ENCODE measurements around the gene ADGRG6. TPM values are rescaled to one million over a fixed set of nuclear protein-coding genes. Genes with fewer than 3 reads are reported as not detected.

The ADGRG6 gene
- total RNA-seq, 2 donors from 2014 or later: 17.0 to 17.9 TPM

DNA sequence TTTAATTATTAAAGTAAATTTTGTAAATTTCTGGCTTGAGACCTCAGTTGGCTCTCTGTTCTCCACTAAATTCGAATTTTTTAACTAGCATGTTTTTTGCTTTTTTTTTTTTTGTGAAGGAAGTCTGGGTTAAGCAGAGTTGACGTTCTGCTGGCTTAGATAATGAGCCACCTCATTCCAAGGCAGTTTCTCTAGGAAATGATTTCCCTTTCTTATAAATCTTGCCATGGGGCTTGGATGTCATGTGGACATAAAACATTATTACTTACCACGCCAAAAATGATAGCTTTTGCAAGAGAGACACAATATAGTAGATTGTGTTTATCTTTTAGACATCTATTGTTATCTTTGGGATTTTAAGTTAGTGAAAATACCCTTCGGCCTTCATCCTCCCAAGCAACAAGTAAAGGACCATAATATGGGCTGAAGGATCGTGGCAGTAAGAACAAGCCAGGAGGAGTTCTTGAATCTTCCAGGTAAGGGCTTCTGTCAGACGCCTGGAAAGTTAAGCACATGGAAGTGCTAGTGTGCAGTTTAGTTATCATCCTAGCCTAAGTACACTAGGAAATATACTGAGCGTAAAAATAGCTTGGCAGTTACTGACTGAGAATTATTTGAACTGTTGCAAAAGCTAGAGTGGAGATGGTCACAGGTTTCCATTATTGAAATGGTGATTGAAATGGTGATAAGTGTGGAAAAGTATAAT lies 30.7 kb downstream of the ADGRG6 start:
- H3K4me3 ChIP-seq: no peak overlapping the region
- intact Hi-C loops (cut with DNase I): no loop called here
- H3K36me3 ChIP-seq: no peaks in the 10 kb centered on the region
- TF ChIP-seq, protein P1, sequence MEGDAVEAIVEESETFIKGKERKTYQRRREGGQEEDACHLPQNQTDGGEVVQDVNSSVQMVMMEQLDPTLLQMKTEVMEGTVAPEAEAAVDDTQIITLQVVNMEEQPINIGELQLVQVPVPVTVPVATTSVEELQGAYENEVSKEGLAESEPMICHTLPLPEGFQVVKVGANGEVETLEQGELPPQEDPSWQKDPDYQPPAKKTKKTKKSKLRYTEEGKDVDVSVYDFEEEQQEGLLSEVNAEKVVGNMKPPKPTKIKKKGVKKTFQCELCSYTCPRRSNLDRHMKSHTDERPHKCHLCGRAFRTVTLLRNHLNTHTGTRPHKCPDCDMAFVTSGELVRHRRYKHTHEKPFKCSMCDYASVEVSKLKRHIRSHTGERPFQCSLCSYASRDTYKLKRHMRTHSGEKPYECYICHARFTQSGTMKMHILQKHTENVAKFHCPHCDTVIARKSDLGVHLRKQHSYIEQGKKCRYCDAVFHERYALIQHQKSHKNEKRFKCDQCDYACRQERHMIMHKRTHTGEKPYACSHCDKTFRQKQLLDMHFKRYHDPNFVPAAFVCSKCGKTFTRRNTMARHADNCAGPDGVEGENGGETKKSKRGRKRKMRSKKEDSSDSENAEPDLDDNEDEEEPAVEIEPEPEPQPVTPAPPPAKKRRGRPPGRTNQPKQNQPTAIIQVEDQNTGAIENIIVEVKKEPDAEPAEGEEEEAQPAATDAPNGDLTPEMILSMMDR (IDR thresholded peaks at IDR 0.05): no peak
- no peak overlapping the region for H3K9ac ChIP-seq (ENCODE audit: low read depth in 2 of 2, low read length in 2 of 2)
- H3K9me3 ChIP-seq: no peaks in the 10 kb centered on the region
- no peaks in the 10 kb centered on the region for H3K4me1 ChIP-seq
- no peaks in the 10 kb centered on the region for H3K27me3 ChIP-seq
- no peak for DNase-seq
- H3K27ac ChIP-seq: no peak overlapping the region

DNA sequence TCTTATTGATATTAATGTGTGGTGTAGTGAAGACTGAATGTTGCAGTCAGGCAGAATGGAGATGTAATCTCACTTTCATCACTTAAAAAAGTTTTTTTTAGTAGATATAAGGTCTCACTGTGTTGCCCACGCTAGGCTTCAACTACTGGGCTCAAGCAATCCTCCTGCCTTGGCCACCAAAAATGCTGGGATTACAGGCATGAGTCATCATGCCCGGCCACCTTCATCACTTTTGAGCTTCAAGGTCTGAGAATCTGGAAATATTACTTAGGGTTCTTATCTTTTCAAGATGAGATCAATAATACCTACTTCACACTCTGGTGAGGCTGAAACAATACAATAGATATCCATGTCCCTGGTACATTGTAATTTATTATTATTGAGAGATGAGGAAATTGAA lies 31.6 kb downstream of the ADGRG6 start:
- Histone ChIP-seq H3K27ac (no peak overlapping the region), H3K4me1 (no peaks in the 10 kb centered on the region), H3K27me3 (no peaks in the 10 kb centered on the region), H3K9ac (ENCODE audit: low read depth in 2 of 2, low read length in 2 of 2) (no peak overlapping the region), H3K9me3 (no peaks in the 10 kb centered on the region), H3K4me3 (no peak overlapping the region), H3K36me3 (no peaks in the 10 kb centered on the region)
- DNase-seq: no peak
- TF ChIP-seq, protein P1 (IDR thresholded peaks at IDR 0.05): no peak
- intact Hi-C loops (cut with DNase I): no loop called here

DNA sequence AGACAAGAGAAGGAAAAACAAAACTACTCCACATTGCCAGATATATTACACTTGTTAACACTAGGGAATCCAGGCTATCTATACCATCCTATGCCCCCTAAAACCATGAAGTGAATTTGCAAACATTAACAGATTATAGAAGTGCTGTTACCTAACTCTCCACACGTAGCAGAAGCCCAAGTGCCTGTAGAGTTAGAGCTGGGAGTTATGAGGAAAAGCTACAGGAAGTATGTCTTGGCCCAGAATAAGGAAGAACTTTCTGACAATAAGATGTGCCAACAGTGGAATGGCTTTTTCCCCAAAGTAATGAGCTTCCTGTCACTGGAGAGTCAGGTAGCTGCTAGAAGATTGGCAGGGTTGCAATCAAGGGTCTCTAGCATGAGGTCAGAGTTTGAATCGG lies 32.5 kb downstream of the ADGRG6 start:
- TF ChIP-seq, protein P1 (IDR thresholded peaks at IDR 0.05): no peak
- no peak for DNase-seq
- Histone ChIP-seq H3K9me3 (no peaks in the 10 kb centered on the region), H3K4me3 (no peak overlapping the region), H3K4me1 (no peaks in the 10 kb centered on the region), H3K36me3 (no peaks in the 10 kb centered on the region), H3K9ac (ENCODE audit: low read depth in 2 of 2, low read length in 2 of 2) (no peak overlapping the region), H3K27me3 (no peaks in the 10 kb centered on the region), H3K27ac (no peak overlapping the region)
- intact Hi-C loops (cut with DNase I): no loop called here

DNA sequence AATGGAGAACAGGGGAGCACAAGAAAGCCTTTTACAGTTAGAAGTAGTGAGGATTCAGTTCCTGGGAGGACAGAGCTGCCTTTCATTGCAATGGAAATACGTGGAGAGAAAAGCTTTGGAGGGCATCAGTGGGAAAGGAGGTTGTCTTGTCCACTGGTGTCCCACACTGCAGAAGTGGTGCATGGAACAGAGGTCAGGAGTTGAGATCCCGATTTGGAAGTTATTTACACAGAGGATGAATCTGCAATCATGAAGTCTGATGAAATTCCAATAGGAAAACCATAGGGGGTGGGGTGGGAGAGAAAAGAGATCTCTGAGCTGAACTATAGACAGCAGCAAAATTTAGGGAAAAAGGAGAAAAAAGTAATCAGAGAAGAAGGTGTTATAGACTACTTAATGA lies 33.6 kb downstream of the ADGRG6 start:
- no peak overlapping the region for H3K27ac ChIP-seq
- no peaks in the 10 kb centered on the region for H3K4me1 ChIP-seq
- no peaks in the 10 kb centered on the region for H3K9me3 ChIP-seq
- TF ChIP-seq, protein P1 (IDR thresholded peaks at IDR 0.05): no peak
- H3K9ac ChIP-seq (ENCODE audit: low read depth in 2 of 2, low read length in 2 of 2): no peak overlapping the region
- intact Hi-C loops (cut with DNase I): no loop called here
- no peak for DNase-seq
- H3K4me3 ChIP-seq: no peak overlapping the region
- no peaks in the 10 kb centered on the region for H3K36me3 ChIP-seq
- H3K27me3 ChIP-seq: no peaks in the 10 kb centered on the region

DNA sequence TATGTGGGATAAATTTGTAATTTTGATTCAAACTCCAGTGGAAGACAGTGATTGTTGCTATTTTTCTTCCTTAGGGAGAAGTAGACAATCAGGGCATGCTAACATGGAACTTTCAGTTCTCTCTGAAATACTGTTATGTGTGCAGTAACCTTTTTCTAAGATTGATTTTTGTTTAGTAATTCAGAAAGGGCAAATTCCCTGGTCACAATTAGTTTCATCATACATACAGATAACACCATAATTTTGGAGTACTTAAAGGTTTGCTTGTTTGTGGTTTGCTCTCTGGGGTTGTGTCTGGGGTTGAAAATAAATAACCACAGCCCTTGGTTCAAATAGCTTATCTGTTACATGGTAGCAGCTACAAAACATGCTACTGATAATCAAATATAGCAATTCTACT lies 34.4 kb downstream of the ADGRG6 start:
- Histone ChIP-seq H3K4me3 (no peak overlapping the region), H3K36me3 (no peaks in the 10 kb centered on the region), H3K9me3 (no peaks in the 10 kb centered on the region), H3K4me1 (no peaks in the 10 kb centered on the region), H3K9ac (ENCODE audit: low read depth in 2 of 2, low read length in 2 of 2) (no peak overlapping the region), H3K27me3 (no peaks in the 10 kb centered on the region), H3K27ac (no peak overlapping the region)
- TF ChIP-seq, protein P1 (IDR thresholded peaks at IDR 0.05): no peak
- intact Hi-C loops (cut with DNase I): no loop called here
- DNase-seq: no peak

All from colonic mucosa (tissue), 4 donors.